DMS114 treated with DMSO at 0.1 percent for 48 hours (cell line): Measurements from ENCODE around the gene C10orf120.

Experiments
- DNase-seq: peaks from one replicate; lab custom pipeline; 2025; ENCODE audit not compliant: unreplicated experiment; lab: John Stamatoyannopoulos, UW

The C10orf120 gene

GRCh38 chr10:122703483-122704448, 4.1 kb upstream of the C10orf120 start:
- DNase-seq = peak; percentile 64

DNA sequence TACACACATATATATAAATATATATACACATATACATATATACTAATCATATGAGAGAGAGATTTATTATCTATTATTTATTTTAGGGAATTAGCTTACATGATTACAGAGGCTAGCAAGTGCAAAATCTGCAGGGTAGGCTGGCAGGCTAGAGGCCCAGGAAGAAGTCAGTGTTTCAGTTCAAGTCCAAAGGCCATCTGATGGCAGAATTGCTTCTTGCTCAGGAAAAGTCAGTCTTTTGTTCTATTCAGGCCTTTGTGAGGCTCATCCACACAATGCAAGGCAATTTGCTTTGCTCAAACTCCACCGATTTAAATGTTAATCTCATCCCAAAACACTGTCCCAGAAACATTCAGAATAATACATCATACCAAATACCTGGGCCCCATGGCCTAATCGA, 2.6 kb upstream of the C10orf120 start:
- DNase-seq = no peak

DNA sequence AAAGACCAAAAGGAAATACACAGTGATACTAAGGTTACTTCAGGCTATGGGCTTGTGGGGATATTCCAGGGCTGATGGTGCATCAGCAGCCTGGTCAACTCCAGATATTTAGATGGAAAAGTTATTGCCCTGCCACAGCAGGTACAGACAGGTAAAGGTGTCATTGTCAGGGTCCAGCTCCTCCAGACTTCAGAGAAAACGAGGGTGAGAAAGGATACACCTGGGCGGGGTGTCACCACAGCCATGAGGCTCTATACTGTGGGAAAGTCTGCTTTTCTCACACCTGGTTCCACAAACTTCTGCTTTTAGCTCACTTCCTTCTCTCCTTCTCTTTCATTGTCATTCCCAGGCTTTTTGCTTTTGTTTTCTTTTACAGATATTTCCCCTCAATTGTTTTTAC, 2.0 kb upstream of the C10orf120 start:
- DNase-seq = no peak

GRCh38 chr10:122696687-122697086, 3.0 kb downstream of the C10orf120 start:
- no peak for DNase-seq

GRCh38 chr10:122692744-122693143, 6.9 kb downstream of the C10orf120 start:
- no peak for DNase-seq

DNA sequence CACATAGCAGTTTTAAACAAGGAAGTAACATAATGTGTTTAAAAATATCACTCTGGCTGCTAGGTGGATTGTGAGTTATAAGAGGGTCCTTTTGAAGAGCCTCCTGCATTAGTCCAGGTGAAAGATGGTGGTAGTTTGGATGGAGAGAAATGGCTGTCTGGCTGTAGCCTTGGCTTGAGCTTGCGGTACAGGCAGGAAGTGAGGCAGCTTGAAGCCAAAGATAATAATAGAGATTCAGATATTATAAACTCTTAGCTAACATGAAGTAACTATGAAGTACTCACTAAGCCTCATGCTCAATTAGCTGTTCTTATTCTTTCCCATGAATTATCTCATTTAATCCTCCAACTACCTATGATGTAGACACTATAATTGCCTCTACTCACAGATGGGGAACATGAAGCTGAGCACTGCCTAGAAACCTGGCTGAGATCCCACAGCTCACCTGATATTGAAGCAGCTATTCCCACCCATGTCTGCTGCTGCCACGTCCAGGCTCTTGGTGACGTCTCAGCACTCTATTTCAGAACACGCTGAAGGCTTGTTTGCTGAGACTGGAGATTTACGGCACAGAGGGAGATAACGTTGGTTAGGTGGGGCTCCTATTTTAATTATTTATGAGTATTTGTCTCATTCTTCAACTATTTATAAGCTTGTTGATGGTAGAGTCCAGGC, 10.4 kb downstream of the C10orf120 start:
- no peak for DNase-seq

DNA sequence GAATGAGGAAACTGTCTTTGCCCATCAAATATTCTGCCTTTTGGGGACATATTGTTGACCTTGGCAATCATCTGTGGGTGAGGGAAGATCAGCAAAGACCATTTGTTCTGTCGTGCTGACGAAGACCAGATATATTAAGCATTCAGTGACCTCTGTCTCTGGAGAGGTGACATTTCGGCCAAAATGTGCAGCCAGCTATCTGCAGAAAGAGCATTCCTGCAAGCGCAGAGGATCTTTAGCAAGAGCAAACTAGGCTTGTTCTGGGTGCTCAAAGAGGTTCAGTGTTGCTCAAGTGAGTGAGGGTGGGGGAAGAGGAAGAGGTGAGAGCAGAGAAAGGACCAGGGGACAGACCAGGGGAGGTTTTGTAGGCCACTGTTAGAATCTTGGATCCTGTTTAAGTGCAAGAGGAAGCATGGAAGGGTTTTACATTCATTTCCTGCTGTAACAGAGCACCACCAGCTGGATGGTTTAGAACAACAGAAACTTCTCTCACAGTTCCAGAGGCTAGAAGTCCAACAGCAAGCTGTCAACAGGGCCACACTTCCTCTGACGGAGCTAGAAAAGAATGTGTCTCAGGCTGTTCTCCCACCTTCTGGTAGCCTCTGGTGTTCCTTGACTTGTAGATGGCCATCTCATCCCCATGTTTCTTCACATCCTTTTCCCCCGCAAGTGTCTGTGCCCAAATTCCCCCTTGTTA, 11.2 kb downstream of the C10orf120 start:
- no peak for DNase-seq

GRCh38 chr10:122682522-122682921, 17.1 kb downstream of the C10orf120 start:
- no peak for DNase-seq

DNA sequence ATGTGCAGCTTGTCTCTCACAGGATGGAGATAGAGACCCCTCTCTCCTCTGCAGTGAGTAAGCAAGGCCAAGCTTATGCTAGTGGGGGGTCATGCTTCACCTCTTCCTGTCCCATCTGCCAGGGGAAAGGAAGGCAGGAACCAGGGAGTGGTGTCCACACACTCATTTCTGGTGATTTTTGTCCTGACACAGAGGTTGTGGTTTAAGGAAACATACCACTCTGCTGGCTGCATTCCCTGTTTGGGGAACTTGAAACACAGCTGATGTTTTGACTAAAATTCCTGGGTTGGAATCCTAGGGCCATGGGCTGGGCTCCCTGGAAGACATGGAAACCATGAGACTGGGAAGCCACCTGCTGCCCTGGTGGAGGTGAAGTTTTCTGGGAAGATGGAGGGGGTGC, 21.4 kb downstream of the C10orf120 start:
- DNase-seq = no peak

DNA sequence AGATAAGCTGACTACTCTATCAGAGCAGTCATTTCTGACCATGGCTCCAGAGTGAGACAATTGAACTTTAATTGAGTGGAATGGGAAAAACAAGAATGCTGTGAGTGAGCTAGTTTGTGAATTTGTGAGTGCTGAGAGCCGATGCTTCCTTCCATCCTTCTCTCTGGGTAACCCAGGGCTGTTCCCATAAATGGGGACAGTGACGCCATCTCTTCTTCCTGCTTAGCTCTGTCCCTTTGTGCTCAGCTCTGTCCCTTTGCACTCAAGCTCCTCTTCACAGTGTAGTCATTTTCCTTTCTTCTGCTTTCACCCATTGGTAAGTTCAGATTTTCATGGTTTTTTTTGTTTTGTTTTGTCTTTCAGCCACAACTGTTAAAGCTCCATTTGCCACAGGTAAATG, 24.4 kb downstream of the C10orf120 start:
- DNase-seq = no peak

- no peak for DNase-seq
These were observed 24.9 kb downstream of the C10orf120 start for GRCh38 chr10:122674781-122675180.

GRCh38 chr10:122673731-122674130, 25.9 kb downstream of the C10orf120 start:
- DNase-seq = no peak

- no peak for DNase-seq
These were observed 26.4 kb downstream of the C10orf120 start for GRCh38 chr10:122673269-122673668.

- no peak for DNase-seq
These were observed 27.0 kb downstream of the C10orf120 start for GRCh38 chr10:122672655-122673054.

DNA sequence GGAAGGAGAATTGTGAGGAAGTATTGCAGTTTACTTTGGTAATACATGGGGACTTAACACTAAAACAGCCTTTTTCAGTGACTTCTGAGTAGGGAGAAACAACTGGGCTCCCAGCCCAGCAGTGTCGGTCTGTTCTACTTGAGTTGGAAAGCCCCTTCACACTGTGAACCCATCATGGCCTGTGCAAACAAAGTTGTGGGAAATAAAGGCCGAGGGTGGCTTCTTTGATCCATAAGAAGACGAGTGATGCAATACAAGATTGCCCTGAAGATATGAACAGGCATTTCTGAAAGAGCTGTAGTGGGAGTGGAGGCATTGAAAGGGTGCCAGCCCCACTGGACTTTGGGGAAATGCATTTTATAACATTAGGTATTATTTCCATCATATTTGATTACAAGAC, 28.3 kb downstream of the C10orf120 start:
- DNase-seq = no peak

DNA sequence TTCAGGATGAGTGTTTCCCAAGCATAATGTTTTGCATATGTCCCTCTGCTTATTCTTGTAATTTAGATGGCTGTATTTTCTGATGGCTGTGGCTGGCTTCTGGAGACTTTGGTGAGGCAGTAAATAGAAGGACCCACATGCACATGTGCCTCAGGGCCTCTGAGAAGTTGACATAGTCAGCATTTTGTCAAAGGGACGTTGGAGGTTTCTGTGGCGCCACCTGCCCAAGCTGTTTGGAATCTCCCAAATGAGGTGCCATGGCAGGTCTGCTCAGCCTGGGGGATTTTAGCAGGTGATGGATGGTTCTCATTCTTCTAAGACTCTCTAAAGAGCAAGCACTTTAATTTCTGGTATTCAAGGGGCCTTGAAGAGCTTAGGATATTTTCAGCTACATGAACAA, 29.8 kb downstream of the C10orf120 start:
- no peak for DNase-seq

- no peak for DNase-seq
These were observed 30.6 kb downstream of the C10orf120 start for GRCh38 chr10:122669045-122669444.

- no peak for DNase-seq
These were observed 33.7 kb downstream of the C10orf120 start for GRCh38 chr10:122665946-122666345.

GRCh38 chr10:122665329-122665860, 34.3 kb downstream of the C10orf120 start:
- no peak for DNase-seq

DNA sequence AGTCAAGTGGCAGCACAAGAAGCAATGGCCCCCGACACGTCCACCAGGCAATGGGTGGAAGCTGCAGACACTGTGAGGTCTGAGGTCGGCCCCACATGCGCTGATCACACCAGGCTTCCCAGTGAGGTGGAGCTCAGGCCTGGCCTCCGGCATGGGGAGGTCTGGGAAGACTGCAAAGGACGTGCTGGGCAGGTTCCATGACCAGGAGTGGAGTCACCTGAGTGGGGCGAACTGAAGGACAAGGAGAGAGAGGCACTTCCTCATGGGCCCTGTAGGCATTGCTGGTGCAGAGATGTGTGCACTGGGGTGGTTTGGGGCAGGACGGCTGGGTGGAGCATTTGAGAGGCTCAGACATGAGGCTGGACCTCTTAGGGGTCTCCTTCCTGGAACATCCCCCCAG, 35.1 kb downstream of the C10orf120 start:
- no peak for DNase-seq

DNA sequence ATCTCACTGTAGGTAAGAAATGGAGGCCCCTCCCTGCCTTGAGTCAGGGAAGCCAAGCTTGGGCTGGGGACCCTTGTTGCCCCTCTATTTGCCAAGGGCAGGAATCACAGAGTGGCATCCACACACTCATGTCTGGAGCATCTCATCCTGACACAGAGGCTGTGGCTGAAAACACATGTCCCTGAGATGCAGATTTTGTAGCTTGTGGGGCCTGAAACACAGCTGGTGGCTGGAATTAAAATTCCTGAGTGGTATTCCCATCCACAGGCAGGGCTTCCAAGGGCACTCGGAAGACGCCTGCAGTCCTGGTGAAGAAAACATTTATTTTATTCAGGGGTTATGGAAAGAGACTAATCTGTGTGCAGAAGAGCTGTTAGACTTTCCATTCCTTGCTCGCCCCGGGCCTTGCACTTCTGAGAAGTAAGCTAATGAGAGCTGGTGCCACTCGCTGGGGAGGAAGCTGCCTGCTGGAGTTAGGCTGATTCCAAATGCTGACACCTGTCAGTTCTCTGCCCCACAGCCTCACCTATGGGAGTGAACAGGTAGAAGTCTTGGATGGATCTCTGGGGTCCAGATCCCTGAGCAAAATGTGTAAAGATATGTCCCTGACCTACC, 36.0 kb downstream of the C10orf120 start:
- DNase-seq = no peak
